ENCODE results near the gene PHKB. TPM values are rescaled to one million over a fixed set of nuclear protein-coding genes. Genes with fewer than 3 reads are reported as not detected.
"Not testable (repeated sequence)": the region's sequence is repeated elsewhere in the genome, so short reads cannot be mapped to it uniquely, and the experiment has no call there.

PHKB gene
- total RNA-seq, 2 donors from 2014 or later, result 57.7 to 61.5 TPM

- intact Hi-C loops (cut with DNase I), result no loop called here
- DNase-seq (ENCODE audit: low spot score), result no peak
Measured at GRCh38 chr16:47638175-47638574, 177.0 kb downstream of the PHKB start.

GRCh38 chr16:47640661-47641060 lies 179.5 kb downstream of the PHKB start:
- intact Hi-C loops (cut with DNase I), result no loop called here
- DNase-seq (ENCODE audit: low spot score), result no peak

GRCh38 chr16:47643323-47644000 lies 182.3 kb downstream of the PHKB start:
- no peak for DNase-seq (ENCODE audit: low spot score)
- intact Hi-C loops (cut with DNase I), result no loop called here

GRCh38 chr16:47644166-47644565 lies 183.0 kb downstream of the PHKB start:
- intact Hi-C loops (cut with DNase I), result no loop called here
- DNase-seq (ENCODE audit: low spot score), result no peak

- intact Hi-C loops (cut with DNase I), result no loop called here
- DNase-seq (ENCODE audit: low spot score), result no peak
Measured at GRCh38 chr16:47644661-47645060, 183.5 kb downstream of the PHKB start.

- intact Hi-C loops (cut with DNase I), result no loop called here
Measured at GRCh38 chr16:47646914-47647313, 185.8 kb downstream of the PHKB start.

GRCh38 chr16:47657032-47657431 lies 195.9 kb downstream of the PHKB start:
- no peak for DNase-seq (ENCODE audit: low spot score)
- intact Hi-C loops (cut with DNase I), result no loop called here

More at GRCh38 chr16:47646914-47647313, 185.8 kb downstream of the PHKB start:
- no peak for DNase-seq (ENCODE audit: low spot score)

GRCh38 chr16:47657977-47658376 lies 196.8 kb downstream of the PHKB start:
- intact Hi-C loops (cut with DNase I), result no loop called here
- no peak for DNase-seq (ENCODE audit: low spot score)

GRCh38 chr16:47660540-47660939 lies 199.4 kb downstream of the PHKB start:
- DNase-seq (ENCODE audit: low spot score), result no peak
- intact Hi-C loops (cut with DNase I), result no loop called here

- intact Hi-C loops (cut with DNase I), result no loop called here
- no peak for DNase-seq (ENCODE audit: low spot score)
Measured at GRCh38 chr16:47664653-47665325, 203.7 kb downstream of the PHKB start.

GRCh38 chr16:47666434-47666833 lies 205.3 kb downstream of the PHKB start:
- intact Hi-C loops (cut with DNase I), result no loop called here
- peak; percentile 48 for DNase-seq (ENCODE audit: low spot score)

GRCh38 chr16:47667956-47668355 lies 206.8 kb downstream of the PHKB start:
- intact Hi-C loops (cut with DNase I), result no loop called here
- DNase-seq (ENCODE audit: low spot score), result no peak

- intact Hi-C loops (cut with DNase I), result no loop called here
Measured at GRCh38 chr16:47672475-47672874, 211.3 kb downstream of the PHKB start.

GRCh38 chr16:47676635-47677177 lies 215.6 kb downstream of the PHKB start:
- DNase-seq (ENCODE audit: low spot score), result no peak
- intact Hi-C loops (cut with DNase I), result no loop called here

More at GRCh38 chr16:47672475-47672874, 211.3 kb downstream of the PHKB start:
- DNase-seq (ENCODE audit: low spot score), result no peak

- DNase-seq (ENCODE audit: low spot score); intact Hi-C loops (cut with DNase I): not testable (repeated sequence)
Measured at GRCh38 chr16:47681571-47681970, 220.4 kb downstream of the PHKB start.

- DNase-seq (ENCODE audit: low spot score), result no peak
- intact Hi-C loops (cut with DNase I), result no loop called here
Measured at GRCh38 chr16:47687694-47688093, 226.6 kb downstream of the PHKB start.

GRCh38 chr16:47693226-47693625 lies 232.1 kb downstream of the PHKB start:
- no peak for DNase-seq (ENCODE audit: low spot score)
- intact Hi-C loops (cut with DNase I), result no loop called here

- DNase-seq (ENCODE audit: low spot score), result no peak
- intact Hi-C loops (cut with DNase I), result no loop called here
Measured at GRCh38 chr16:47694543-47694942, 233.4 kb downstream of the PHKB start.

GRCh38 chr16:47695756-47696155 lies 234.6 kb downstream of the PHKB start:
- intact Hi-C loops (cut with DNase I), result no loop called here

GRCh38 chr16:47697826-47698225 lies 236.7 kb downstream of the PHKB start:
- no peak for DNase-seq (ENCODE audit: low spot score)
- intact Hi-C loops (cut with DNase I), result no loop called here

More at GRCh38 chr16:47695756-47696155, 234.6 kb downstream of the PHKB start:
- no peak for DNase-seq (ENCODE audit: low spot score)

GRCh38 chr16:47699106-47699505 lies 238.0 kb downstream of the PHKB start:
- intact Hi-C loops (cut with DNase I), result no loop called here
- DNase-seq (ENCODE audit: low spot score), result no peak
